IPS-NIHi11 (cell line): ENCODE results near the gene LAMA2.

Experiments used
- DNase-seq: peaks from one replicate; pipeline ENCODE4 v3.0.0; 2012; ENCODE audit warnings: mixed read lengths, low spot score

The LAMA2 gene

DNA sequence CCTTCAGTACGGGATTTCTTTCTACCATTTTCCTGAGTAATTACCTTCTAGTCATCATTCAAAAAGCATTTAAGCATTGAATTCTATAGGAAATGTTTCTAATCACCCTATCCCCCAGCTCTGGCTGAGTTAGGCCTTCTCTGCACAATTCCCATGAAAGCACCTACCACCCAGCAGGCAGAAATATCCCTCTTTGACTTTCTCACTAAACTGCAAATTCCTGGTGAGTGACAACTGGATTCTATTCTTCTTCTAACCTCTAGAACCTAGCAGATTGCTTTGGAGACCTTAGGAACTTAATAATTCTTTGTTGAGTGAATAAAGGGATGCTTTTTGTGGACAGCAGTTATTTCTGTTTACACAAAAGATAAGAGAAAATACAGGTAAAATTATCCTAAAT is 328.7 kb downstream of the LAMA2 start:
- DNase-seq: no peak

DNA sequence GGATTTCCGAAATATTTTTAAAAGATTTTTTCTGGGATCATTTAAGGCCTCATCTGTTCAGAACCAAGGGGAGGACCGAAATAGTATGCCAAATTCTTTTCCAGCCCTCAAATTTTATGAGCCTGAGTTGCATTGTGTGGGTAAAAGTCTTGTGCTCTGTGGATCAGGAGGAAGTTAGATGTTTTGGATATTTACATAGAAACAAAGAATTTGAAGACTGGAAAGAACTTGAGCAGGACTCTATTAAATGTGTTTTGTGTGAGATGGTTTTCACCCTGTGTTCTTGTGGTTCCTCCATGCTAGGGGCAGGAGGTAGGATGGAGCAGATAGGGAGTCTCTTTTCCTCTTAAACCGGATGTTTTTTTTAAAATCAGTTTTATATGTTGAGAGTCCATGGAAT is 329.1 kb downstream of the LAMA2 start:
- no peak for DNase-seq

DNA sequence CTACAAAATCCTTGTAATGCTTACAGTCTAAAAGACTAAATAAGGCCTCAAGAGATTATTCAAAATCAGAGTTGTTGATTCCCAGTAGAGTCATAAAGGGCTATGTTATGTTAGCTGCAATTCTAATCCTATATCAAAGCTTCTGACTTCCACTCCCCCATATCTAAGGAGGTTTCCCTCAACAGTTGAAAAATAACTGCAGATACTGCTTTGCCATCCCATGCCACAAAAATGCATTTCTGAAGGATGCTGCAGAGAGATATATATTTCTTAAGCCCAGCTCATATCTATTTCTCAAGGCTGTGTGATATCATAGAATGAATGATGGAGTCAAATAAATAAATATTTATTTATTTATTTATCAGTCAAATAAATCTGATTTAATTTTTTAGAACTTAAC is 332.3 kb downstream of the LAMA2 start:
- DNase-seq: no peak

DNA sequence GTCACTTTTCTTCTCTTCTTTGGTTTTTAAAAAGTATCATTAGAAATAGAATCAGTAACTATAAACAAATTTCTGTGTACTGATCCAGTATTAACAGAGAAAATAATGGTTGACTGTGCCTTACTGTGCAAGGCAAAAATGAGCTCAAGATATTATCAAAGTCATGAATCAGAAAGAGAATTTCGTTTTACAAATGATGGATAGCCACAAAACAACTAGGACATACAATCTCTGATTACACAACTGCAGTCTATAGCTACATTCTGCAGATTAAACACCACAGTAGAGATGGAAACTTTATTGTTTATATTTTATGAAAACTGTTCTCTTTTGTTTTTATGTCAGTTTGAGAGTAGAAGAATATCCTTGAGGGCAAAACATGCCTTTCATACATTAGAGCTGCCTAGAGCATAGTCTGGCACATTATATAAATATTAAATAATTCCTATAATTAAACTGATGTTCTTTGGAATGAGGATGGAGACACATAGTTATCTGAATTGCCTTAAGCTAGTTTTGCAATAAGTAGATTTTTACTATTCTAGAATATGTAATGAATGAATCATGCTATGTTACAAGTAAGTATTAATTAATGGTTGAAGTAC is 333.1 kb downstream of the LAMA2 start:
- no peak for DNase-seq

DNA sequence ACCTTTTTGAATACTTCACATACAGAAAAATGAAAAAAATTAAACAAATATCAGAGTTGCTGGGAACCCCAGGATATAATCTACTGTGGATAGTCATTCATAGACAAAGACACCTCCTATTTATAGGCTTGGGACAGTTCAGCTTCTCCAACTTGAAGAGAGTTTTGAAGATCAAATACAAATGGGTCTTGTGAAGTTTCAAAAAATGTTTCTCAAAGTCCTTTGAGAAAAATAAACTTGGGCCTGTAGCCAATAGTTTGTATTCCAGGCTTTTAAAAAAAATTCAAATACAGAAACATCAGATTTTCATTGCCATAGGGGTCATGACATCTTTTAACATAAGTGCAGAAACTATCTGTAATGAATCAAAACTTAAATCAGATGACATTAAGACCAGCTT is 334.8 kb downstream of the LAMA2 start:
- DNase-seq: no peak

DNA sequence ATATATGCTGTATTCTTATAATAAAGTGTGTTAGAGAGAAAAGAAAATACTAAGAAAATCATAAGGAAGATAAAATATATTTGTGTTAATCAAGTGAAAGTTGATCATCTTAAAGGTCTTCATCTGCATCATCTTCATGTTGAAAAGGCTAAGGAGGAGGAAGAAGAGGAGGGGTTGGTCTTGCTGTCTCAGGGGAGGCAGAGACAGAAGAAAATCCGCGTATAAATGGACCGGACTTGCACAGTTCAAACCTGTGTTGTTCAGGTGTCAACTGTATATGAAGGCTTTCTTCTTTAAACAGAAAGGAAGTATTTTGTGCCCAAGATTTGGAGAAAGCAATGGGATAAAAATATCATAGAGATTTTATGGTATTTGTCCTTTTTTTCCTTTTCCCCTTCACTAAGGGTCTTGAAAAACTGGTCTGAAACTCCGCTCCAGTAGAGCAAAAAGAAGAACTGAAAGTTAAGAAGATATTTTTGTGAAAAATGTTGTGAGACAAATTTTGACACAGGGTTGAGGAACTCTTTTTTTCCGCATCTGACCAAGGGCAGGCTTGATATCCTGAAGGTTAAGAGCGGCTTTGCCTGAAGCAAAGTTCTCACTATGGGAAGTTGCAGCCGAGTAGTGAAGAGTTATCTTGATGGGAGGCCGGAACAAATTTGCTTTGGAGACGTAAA is 350.7 kb downstream of the LAMA2 start:
- DNase-seq: no peak

DNA sequence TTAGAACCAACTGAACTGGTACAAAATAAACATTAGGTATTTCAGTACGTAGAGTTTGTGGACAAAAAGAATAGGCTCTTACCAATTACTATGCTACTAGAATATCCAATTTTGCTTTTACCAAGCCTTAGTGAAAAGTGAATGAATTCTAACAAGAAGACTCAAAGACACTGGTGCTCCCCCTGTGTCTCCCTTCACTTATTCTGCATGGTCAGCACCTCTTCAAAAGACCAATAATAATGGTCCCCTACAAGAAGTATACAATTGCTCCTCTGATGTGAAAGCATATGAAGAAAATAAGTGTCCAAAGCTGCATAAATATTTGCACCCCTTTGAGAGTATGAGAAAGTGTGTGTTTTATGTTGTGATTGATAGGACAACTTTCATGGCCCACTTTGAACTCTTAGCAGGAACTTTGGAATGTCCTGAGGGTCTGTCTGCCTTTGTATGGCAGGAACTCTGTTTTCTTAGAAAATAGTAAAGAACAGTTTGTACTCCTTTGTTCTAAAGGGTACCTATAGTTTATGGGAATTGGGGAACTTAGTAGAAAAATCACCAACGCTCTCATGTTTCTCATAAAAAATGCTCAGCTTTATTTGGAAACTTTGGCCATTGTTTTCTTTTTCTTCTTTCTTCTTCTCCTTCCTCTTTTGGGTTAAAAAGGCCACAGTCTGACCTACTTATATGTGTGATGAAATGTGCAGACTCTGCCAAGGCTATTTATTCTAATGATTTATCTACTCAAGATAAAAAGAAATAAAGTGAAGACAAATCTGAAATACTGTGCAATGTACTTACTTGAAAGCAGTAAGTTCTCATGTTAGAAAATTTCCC is 352.4 kb downstream of the LAMA2 start:
- no peak for DNase-seq

DNA sequence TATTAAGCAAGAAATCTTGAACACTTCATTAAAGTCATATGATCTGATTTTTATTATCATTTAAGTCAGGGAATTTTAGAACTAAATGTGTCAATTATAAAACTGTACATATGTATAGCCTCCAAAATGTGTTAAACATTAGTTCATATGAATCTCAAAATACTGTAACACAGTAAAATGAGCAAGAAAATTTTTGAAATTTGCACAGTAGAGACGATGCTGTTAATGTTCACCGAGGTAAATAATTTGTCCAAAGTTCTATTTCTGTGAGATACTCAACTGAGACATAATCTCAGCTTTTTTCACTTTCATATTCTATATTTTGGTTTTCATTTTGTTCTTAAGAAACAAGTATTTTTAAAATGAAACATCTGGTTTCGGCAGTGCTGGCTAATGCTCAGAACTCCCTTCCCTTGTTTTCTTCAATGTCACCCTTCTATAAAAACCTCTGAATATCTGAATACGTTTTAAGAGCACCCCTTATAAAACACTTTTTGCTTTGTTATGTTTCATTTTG is 353.1 kb downstream of the LAMA2 start:
- DNase-seq: no peak

DNA sequence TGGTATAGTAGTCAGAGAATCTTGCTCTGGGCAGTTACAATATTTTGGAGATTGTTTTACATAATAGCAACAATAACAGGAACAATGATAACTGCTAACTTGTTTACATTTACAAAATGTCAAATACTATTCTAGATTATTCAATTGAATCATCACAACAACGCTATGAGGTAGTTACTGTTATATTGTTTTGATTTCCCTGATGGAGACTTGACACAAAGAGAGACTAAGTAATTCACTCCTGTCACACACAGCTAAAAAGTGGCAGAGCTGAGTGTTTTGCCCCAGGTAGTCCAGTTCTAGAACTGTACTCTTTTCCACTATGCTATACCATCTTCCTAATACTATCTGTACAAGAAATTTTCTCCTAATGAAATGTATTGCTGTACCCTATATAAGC is 356.1 kb downstream of the LAMA2 start:
- DNase-seq: no peak

DNA sequence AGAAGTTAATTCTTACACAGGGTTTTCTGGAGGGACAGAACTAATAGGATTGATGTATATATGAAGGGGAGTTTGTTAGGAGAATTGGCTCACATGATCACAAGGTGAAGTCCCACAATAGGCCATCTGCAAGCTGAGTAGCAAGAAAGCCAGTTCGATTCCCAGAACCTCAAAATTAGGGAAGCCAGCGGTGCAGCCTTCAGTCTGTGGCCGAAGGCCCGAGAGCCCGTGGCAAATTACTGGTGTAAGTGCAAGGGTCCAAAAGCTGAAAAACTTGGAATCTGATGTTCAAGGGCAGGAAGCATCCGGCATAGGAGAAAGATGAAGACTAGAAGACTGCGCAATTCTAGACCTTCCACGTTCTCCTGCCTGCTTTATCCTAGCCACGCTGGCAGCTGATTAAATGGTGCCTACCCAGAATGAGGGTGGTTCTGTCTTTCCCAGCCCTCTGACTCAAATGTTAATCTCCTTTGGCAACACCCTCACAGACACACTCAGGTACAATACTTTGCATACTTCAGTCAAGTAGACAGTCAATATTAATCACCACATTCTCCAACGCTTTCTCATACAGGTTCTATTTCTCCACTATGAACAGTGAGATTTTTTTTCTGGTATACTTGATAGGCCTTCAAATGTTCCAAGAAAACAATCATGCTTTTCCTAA is 357.0 kb downstream of the LAMA2 start:
- no peak for DNase-seq

DNA sequence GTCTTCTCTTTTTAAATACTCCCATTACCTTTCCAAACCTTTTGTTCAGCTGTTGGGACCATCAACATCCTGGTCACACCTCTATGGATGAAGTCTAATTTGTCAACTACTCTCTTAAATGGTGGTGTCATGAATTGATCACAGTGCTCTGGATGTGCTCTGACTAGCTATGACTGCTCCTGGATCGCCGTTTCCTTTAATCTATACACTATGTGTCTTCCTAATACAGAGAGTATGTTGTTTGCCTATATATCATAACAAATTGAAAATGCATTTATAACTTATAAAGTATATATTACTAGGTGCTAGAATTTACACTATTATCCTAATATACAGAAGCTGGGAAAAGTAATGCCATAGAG is 357.5 kb downstream of the LAMA2 start:
- no peak for DNase-seq

DNA sequence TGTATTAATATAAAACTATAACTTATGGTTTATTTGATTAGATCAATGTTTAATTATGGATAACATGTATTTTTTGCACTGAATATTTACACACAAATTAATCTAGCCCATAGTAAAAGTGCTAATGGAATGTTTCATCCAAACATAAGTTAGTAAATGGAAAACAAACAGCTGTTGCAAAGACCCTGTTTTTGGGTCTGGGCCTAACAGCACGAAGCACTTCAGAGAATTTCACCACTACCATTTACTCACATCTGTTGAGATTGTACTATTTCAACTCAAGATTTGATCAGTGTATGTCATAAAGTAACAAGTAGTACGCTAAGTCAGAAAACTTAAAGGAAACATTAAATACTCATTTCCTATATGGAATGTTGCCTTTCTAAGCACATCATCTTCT is 359.6 kb downstream of the LAMA2 start:
- DNase-seq: no peak

DNA sequence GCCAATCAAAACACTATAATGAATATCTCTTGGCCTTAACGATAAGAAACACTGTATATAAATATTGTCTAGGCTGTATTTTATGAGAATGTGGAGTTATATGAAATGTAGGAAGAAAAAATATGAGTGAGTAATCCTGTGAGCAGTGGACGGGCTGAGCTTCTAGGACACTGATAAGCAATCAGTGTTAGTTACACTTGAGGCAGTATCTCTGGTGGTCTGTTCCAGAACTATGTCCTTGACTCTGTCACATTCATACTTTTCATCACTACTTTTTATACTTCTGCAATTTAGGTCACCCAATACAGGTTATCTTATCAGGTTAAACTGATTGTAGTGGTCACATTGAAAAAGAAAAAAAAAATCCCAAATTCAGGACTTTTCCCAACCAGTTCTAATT is 360.4 kb downstream of the LAMA2 start:
- DNase-seq: no peak

DNA sequence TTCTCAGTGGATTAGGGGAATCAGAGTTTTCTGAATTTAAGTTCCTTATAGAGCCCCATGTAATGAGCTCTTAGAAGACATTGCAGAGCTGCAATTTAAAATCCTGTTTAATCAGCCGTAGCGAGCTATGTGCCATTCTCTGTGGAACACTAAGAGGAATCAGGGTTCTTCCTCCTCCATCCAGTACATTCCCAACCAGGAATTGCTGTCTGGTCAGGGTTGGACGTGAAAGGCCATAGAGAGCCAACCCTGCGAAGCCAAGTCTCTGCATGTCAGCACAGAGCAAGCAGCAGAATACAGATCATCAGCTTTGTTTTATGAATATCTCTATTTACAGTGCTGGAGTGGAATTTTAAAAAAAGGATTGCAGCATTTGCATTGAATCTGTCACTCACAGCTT is 366.0 kb downstream of the LAMA2 start:
- no peak for DNase-seq

DNA sequence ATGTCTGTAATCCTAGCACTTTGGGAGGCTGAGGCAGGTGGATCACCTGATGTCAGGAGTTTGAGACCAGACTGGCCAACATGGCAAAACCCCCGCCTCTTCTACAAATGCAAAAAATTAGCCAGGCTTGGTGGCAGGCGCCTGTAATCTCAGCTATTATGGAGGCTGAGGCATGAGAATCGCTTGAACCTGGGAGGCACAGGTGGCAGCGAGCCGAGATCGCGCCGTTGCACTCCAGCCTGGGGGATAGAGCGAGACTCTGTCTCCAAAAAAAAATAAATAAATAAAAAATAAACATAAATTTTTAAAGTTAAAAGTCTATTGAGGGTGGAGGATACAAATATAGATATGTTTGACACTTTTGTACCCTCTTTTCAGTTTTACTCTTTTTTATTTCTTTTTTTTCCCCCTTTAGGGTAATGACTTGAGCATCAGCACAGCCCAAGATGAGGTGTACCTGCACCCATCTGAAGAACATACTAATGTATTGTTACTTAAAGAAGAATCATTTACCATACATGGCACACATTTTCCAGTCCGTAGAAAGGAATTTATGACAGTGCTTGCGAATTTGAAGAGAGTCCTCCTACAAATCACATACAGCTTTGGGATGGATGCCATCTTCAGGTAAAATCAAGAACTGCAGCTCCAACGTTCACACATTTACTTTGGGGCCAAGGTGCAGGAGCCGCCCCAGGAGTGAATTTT is 368.9 kb downstream of the LAMA2 start:
- peak; percentile 61 for DNase-seq

DNA sequence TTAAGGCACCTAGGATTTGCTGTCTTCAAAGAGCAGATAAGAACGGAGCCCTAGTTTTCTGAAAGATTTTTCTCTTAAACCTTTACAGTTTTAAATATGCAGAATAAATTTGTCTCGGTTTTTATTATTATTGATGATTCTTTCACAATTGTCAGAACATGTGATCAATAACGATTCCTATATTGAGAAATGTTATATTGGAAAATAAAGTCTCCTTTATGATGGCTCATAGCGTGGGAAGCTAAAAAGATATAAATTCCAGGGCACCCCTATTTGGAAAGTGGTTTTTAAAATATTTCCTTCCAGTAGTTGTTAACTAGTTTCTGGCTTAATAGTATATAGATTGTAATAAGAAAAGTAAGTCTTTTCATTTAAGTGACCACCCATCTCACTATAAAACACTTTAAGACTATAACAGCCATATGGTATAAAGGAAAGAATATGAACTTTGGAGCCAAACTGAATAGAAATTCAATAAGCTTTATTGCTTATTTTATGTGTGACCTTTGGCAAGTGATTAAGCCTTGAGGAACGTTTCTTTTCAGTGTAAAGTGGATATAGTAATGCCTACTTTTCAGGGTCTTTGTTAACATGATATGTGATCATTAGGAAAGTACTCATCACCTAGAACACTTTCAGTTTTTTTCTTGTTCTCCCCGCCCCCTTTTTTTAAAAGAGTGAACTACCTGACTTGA is 369.6 kb downstream of the LAMA2 start:
- no peak for DNase-seq

DNA sequence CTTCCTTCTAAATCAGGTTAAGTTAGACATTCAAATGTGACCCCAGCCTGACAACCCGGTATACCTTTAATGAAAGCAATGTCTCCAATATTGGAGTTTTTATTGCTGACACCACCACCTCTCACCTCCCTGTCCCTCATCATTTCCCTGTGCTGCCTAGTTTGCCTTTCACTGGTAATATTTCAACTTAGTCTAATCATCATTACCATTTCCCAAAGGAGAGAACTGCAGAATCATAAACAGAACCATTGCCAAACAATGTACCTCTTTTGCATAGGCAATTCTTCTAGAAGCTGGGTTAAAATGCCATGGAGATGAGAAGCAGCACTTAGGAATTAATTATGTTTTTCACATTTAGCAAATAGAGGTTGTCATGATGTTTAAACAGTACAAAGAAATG is 370.3 kb downstream of the LAMA2 start:
- no peak for DNase-seq

DNA sequence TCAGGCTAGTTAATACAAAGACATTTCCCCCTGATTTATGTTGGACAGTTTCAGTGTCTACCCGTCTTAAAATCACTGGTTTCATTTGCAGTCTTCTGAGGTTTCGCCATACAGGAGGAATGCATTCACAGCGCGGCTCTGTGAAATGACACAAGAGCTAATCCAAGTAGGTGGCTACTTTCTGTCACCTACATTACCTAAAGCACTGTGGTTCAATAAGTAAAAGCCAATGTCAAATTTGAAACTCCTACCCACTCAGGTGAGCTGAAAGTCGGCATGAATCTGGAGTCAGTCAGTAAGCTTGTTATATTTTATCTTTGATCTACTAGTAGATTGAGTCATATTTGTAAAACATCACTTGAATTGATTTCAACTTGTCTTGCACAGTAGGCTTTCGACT is 370.8 kb downstream of the LAMA2 start:
- no peak for DNase-seq

DNA sequence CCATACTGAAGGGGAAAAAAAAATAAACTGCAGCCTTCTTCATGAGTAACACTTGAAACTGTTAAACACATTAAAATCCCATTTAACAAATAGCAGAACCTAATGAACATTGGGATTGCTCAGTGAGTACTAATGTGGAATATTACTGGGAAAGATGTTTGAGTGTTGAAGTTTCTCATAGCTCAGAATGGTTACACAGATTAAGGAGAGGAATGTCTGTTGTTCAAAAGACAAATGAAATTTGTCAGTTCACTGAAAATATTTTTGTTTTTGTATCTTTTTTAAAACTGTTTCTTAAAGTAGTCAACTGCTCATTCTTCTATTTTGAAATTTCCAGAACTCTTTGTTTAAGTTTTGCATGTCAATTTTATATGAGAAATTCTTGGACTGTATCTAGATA is 374.3 kb downstream of the LAMA2 start:
- DNase-seq: no peak

DNA sequence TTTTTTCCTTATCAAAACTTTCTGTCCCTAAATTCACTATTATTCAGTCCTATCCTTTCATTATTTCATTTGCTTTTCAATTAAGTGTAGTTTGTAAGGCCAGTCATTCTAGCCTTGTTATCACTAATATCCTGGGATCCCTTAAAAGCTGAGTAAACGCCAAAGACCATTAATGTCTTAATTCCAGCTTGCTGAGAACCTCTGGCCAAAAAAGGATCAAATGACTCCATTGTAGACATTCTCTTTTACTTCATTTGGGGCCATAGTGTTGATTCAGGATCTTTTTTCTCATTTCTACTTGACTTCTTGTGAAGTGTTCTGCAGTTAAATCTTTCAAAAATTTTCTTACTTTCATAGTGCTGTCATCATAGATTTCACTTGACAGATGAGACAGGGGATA is 379.7 kb downstream of the LAMA2 start:
- no peak for DNase-seq

DNA sequence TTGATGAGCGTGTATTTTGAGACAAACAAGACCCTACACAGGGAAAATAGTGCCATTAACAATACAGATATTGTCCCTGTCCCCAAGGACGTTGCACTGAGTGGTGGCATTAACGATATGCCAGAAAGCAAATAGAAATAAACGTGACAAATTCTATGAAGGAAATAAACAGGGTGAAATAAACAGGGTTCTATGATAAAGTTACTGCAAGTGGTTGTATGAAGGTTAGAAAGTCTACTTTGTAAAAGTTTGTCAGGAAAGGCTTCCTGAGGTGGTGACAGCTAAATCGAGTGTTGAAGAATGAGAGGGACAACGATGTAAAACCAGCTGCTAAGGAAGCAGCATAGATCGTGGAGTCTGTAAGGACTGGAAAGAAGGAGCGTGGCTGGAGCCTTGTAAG is 380.2 kb downstream of the LAMA2 start:
- DNase-seq: no peak
